Uterus (tissue), 4 donors: ENCODE data around the gene TOR1A. TPM values are rescaled to one million over a fixed set of nuclear protein-coding genes. Genes with fewer than 3 reads are reported as not detected.

ENCODE experiments used
- DNase-seq, 2 donors: peaks; one replicate each; pipeline ENCODE4 v3.0.0-alpha.2; 2019 to 2020
- H3K27ac ChIP-seq, 2 donors: fragments of 200-600 bp; sonication (generic); 1 replicate in 1 of 2; 2 replicates in 1 of 2; pipeline ENCODE4 v1.5.1; 2016 to 2018
- H3K27me3 ChIP-seq, 2 donors: fragments of 200-600 bp; sonication (generic); one replicate each; pipeline ENCODE4 v1.5.1; 2018 to 2019; ENCODE audit warnings: control low read depth in 1 of 2
- H3K36me3 ChIP-seq, 2 donors: fragments of 200-600 bp; sonication (generic); one replicate each; pipeline ENCODE4 v1.5.1; 2019; ENCODE audit warnings: control low read depth in 1 of 2
- H3K4me1 ChIP-seq, 2 donors: fragments of 200-600 bp; sonication (generic); one replicate each; pipeline ENCODE4 v1.5.1; 2018 to 2019; ENCODE audit warnings: control low read depth in 1 of 2
- H3K4me3 ChIP-seq, 2 donors: fragments of 200-600 bp; sonication (generic); 1 replicate in 1 of 2; 2 replicates in 1 of 2; pipeline ENCODE4 v1.5.1; 2018 to 2019; ENCODE audit warnings: mild to moderate bottlenecking in 1 of 2
- H3K9me3 ChIP-seq, 2 donors: fragments of 200-600 bp; sonication (generic); one replicate each; pipeline ENCODE4 v1.5.1; 2019; ENCODE audit warnings: control low read depth in 1 of 2
- POLR2A ChIP-seq, 2 donors: fragments of 450-650 bp; IDR thresholded peaks; one replicate each; pipeline ENCODE4 v1.6.1; 2016; ENCODE audit warnings: antibody characterized with exemption in 2 of 2, mild to moderate bottlenecking in 1 of 2, moderate library complexity in 1 of 2
- intact Hi-C: fragments of 100-400 bp; cut with DNase I; formaldehyde crosslinking; loops from one replicate; pipeline ENCODE4 v1.15.1; 2023; ENCODE audit warnings: low total_unique reads
- total RNA-seq, 4 donors: library from RNA; depleted of rRNA in 3 of 4; stranded (reverse); fragments of >200 nt in 3 of 4; gene quantifications; one replicate each; pipeline versions ENCODE4 v1.1.0 to v1.2.4, GENCODE V29; 2014 to 2023
- TF ChIP-seq, protein P1 (sequence below), 4 experiments: fragments of 200-600 bp in 2 of 4; fragments of 450-650 bp in 2 of 4; sonication (generic) in 2 of 4; IDR thresholded peaks; one replicate each; pipeline ENCODE4 v1.5.1; 2016 to 2019; ENCODE audit warnings: antibody characterized with exemption in 4 of 4, mild to moderate bottlenecking in 2 of 4, moderate library complexity in 1 of 4
- donor health status: DM: yes; HTN: yes; CAD: no.

Gene TOR1A
- total RNA-seq, 4 donors from 2014 or later: 13.1 to 40.3 (median 33.0) TPM

DNA sequence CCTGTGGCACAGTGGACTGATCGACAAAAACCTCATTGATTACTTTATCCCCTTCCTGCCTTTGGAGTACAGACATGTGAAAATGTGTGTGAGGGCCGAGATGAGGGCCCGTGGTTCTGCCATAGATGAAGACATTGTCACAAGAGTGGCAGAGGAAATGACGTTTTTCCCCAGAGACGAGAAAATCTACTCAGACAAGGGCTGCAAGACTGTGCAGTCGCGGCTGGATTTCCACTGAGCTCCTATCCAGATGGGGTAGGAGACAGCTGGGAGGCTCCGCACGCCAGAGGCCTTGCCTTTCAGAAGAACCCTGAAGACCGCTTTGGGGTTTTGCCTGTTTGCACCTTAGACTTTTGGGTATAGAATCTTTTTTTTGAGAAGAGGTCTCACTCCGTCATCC lies 14.6 kb downstream of the TOR1A start:
- TF ChIP-seq, protein P1, sequence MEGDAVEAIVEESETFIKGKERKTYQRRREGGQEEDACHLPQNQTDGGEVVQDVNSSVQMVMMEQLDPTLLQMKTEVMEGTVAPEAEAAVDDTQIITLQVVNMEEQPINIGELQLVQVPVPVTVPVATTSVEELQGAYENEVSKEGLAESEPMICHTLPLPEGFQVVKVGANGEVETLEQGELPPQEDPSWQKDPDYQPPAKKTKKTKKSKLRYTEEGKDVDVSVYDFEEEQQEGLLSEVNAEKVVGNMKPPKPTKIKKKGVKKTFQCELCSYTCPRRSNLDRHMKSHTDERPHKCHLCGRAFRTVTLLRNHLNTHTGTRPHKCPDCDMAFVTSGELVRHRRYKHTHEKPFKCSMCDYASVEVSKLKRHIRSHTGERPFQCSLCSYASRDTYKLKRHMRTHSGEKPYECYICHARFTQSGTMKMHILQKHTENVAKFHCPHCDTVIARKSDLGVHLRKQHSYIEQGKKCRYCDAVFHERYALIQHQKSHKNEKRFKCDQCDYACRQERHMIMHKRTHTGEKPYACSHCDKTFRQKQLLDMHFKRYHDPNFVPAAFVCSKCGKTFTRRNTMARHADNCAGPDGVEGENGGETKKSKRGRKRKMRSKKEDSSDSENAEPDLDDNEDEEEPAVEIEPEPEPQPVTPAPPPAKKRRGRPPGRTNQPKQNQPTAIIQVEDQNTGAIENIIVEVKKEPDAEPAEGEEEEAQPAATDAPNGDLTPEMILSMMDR (IDR thresholded peaks at IDR 0.05): no peak
- no peak for TF ChIP-seq POLR2A (IDR thresholded peaks at IDR 0.05)
- Histone ChIP-seq H3K27me3 (no peaks in the 10 kb centered on the region), H3K9me3 (no peaks in the 10 kb centered on the region), H3K4me3 (no peak overlapping the region), H3K4me1 (peaks cover 0 to 1% of the 10 kb centered on the region in 2 donors), H3K27ac (no peak overlapping the region), H3K36me3 (no peaks in the 10 kb centered on the region)
- intact Hi-C loops: no loop called here
- DNase-seq: no peak

DNA sequence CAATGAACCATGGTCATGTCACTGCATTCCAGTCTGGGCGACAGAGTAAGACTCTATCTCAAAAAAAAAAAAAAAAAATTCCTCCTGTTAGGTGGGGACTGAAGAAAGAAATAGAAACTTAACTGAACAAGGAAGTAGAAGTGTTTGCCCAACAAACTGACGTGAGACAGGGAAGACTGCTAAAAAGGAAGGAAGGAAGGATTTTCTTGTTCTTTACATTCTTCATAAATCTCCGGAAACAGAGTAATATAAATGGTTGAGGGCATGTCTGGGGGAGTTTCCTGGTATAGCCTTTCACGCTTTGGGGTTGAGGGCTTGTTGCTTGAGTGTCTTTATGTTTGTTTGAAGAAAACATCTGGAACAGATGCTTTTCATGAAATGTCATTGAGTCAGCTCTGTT lies 17.9 kb downstream of the TOR1A start:
- H3K4me1 ChIP-seq: peaks cover 4 to 7% of the 10 kb centered on the region in 2 donors
- H3K27ac ChIP-seq: no peak overlapping the region
- no peaks in the 10 kb centered on the region for H3K36me3 ChIP-seq
- H3K9me3 ChIP-seq: no peaks in the 10 kb centered on the region
- intact Hi-C loops: no loop called here
- DNase-seq: no peak
- no peaks in the 10 kb centered on the region for H3K27me3 ChIP-seq
- TF ChIP-seq POLR2A (IDR thresholded peaks at IDR 0.05): no peak
- TF ChIP-seq, protein P1 (IDR thresholded peaks at IDR 0.05): no peak
- no peak overlapping the region for H3K4me3 ChIP-seq

DNA sequence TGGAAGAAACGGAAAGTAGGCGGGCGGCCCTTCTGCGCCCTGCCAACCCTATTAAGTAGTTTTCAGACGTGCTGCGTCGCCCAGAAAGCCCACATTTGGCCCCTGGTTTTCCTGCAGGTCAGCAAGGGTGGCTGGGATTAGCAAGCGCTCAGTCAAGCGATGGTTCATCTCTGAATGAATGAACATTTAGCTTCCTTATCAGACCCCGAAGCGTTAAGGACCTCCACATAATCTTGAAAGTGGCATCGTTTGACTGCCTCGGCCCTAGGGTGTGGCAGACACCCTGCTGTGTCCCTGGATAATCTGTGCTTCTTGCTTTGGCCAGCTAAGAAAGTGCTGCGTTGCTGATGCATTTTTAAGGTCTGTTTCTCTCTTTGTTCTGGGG lies 20.3 kb downstream of the TOR1A start:
- no peaks in the 10 kb centered on the region for H3K36me3 ChIP-seq
- H3K4me1 ChIP-seq: peaks cover 4 to 7% of the 10 kb centered on the region in 2 donors
- intact Hi-C loops: no loop called here
- H3K4me3 ChIP-seq: peak overlapping the region; percentile 59 to 64
- TF ChIP-seq, protein P1 (IDR thresholded peaks at IDR 0.05): no peak
- no peak for TF ChIP-seq POLR2A (IDR thresholded peaks at IDR 0.05)
- H3K27ac ChIP-seq: peak overlapping the region; percentile 83 to 85
- no peak for DNase-seq
- H3K27me3 ChIP-seq: no peaks in the 10 kb centered on the region
- no peaks in the 10 kb centered on the region for H3K9me3 ChIP-seq

DNA sequence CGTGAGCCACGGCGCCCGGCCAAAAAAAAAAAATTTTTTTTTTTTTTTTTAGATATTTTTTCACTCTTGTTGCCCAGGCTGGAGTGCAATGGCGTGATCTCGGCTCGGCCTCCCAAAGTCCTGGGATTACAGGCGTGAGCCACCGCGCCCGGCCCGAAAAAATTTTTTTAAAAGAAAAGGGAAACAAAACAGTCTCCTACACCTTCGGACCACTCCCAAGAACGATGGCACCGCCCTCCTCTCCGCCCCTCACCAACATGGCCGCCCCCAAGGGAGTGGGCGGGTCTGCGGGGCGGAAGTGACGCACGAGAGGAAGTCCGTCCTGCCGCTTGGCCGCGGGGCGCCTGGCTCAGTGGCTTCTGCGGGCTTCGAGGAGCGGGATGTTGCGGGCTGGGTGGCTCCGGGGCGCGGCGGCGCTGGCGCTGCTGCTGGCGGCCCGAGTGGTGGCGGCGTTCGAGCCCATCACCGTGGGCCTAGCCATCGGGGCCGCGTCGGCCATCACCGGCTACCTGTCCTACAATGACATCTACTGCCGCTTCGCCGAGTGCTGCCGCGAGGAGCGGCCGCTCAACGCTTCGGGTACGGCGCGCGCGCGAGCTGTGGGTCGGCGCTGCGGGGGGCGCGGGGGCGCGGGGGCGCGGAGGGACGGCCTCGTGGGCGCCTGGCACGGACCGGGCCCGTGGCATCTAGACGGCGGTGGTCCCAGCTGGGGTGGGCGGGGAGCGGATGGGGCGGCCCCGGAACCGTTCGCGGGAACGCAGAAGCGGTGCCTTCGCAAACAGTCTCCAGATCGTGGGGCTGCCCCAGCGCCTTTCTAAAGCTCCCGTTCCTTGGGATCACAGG lies 20.9 kb downstream of the TOR1A start, which contains the start of gene TOR1B:
Gene TOR1B (plus strand): TSS at position 352 of the 843 bp plus-strand sequence. CDS start 29 bp downstream, at position 381.
- Histone ChIP-seq H3K36me3 (no peaks in the 10 kb centered on the region), H3K27ac (peak within 1 kb of the TSS; percentile 83 to 85), H3K27me3 (no peaks in the 10 kb centered on the region), H3K9me3 (no peaks in the 10 kb centered on the region), H3K4me3 (peak within 1 kb of the TSS; percentile 59 to 64), H3K4me1 (peaks cover 4 to 7% of the 10 kb centered on the region in 2 donors)
- intact Hi-C loops: no loop called here
- DNase-seq: peak; percentile 94 to 95
- TF ChIP-seq POLR2A (IDR thresholded peaks at IDR 0.05): peak; percentile 63 to 84
- TF ChIP-seq, protein P1 (IDR thresholded peaks at IDR 0.05): peak in 2 of 4 experiments; percentile 25 to 35

DNA sequence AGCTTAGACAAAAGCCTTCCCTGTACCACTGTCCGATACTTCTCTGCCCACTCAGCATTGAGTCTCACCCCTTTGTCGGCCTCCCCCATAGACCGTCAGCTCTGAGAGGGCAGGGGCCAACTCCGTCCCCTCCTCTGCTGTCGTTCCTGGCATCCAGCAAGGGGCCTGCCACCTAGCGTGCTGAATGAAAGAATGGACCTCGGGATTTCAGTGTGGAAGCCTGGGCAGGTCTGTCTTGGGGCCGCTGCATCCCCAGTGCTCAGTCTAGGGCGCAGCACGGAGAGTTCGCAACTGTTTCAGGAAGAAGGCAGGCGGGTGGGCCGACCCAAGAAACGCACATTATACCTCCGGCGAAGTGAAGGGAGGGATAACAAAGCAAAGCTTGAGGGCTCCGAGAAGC lies 22.4 kb downstream of the TOR1A start:
- H3K27me3 ChIP-seq: no peaks in the 10 kb centered on the region
- no peak overlapping the region for H3K27ac ChIP-seq
- H3K36me3 ChIP-seq: no peaks in the 10 kb centered on the region
- intact Hi-C loops: no loop called here
- H3K4me1 ChIP-seq: peaks cover 4 to 7% of the 10 kb centered on the region in 2 donors
- H3K4me3 ChIP-seq: no peak overlapping the region
- no peak for DNase-seq
- no peaks in the 10 kb centered on the region for H3K9me3 ChIP-seq
- no peak for TF ChIP-seq POLR2A (IDR thresholded peaks at IDR 0.05)
- TF ChIP-seq, protein P1 (IDR thresholded peaks at IDR 0.05): no peak
